ENCODE measurements around the gene MAPK10.

Gene MAPK10

DNA sequence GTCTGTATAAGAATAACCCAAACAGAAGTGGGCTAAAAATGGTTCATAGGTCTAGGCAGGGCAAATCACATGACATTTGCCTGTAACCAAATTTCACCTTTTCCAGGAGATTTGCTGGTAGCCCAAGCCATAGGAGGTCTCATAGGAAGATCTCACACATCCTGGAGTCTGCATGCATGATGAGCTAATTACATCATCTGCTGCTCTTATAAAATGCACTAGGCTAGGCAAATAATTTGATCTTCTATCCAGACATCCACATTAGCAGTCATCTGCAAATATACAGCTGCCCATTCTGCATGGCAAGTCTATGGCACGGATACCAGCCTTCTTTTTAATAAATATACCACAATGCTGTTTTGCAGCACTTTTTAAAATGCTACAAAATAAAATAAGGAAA is 87.2 kb downstream of the MAPK10 start:
- TF ChIP-seq, protein P1, sequence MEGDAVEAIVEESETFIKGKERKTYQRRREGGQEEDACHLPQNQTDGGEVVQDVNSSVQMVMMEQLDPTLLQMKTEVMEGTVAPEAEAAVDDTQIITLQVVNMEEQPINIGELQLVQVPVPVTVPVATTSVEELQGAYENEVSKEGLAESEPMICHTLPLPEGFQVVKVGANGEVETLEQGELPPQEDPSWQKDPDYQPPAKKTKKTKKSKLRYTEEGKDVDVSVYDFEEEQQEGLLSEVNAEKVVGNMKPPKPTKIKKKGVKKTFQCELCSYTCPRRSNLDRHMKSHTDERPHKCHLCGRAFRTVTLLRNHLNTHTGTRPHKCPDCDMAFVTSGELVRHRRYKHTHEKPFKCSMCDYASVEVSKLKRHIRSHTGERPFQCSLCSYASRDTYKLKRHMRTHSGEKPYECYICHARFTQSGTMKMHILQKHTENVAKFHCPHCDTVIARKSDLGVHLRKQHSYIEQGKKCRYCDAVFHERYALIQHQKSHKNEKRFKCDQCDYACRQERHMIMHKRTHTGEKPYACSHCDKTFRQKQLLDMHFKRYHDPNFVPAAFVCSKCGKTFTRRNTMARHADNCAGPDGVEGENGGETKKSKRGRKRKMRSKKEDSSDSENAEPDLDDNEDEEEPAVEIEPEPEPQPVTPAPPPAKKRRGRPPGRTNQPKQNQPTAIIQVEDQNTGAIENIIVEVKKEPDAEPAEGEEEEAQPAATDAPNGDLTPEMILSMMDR (IDR thresholded peaks at IDR 0.05; ENCODE audit: control insufficient read depth, extremely low read depth, insufficient read depth), result no peak
- DNase-seq (ENCODE audit: low read depth), result no peak
- H3K4me3 ChIP-seq (ENCODE audit: low read depth, low read length), result no peak overlapping the region

DNA sequence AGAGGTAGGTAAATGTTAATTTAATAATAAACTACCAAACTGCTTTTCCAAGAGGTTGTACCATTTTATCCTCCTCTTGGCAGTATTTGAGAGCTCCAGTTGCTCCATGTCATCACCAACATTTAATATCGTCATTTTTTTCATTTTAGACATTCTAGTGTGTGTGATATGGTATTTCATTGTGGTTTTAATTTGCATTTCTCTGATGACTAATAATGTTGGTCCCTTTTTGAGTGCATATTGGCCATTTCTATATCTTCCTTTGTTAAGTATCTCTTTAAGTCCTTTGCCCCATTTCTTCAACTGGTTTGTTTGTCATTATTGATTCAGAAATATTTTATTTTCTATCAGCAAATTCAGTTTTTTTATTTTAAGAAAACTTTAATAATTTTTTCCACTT is 88.8 kb downstream of the MAPK10 start:
- TF ChIP-seq, protein P1 (IDR thresholded peaks at IDR 0.05; ENCODE audit: control insufficient read depth, extremely low read depth, insufficient read depth), result no peak
- no peak overlapping the region for H3K4me3 ChIP-seq (ENCODE audit: low read depth, low read length)
- DNase-seq (ENCODE audit: low read depth), result no peak

DNA sequence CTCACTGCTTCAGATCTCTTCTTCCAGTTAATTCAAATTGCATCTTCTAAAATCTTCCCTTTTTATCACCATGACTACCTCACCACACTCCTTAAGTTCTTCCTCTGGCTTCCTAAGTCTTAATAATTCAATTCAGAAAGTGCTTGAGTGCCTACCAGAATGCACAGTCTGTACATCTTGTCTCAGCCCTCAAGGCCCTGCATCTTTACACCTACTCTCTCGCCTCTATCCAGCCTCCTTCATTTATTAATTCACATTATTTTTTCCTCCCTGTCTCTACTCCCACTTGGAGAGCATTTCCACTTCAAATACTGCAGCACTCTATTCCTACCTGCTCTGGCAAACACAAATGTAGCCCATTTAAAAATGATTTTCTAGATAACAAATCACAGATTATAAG is 90.5 kb downstream of the MAPK10 start:
- H3K4me3 ChIP-seq (ENCODE audit: low read depth, low read length), result no peak overlapping the region
- no peak for DNase-seq (ENCODE audit: low read depth)
- TF ChIP-seq, protein P1 (IDR thresholded peaks at IDR 0.05; ENCODE audit: control insufficient read depth, extremely low read depth, insufficient read depth), result no peak

DNA sequence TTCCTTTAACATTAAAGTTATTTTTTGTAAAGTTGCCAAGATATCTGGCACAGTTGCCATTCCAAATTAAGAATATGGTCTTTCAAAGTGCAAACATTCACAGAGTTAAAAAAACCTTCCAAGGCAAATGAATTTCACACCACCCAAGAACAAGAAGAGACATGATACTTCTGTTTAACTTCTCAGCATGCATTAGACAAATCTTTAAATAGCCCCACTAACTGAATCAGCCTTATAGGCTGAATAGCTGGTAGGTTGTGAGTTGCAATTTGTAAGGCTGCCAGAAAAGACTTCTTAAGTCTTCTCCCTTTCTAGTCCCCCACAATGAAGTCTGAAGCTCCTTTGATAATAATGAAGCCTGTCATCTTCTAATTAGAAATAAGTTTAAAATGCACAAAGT is 95.6 kb downstream of the MAPK10 start:
- no peak overlapping the region for H3K4me3 ChIP-seq (ENCODE audit: low read depth, low read length)
- no peak for DNase-seq (ENCODE audit: low read depth)
- TF ChIP-seq, protein P1 (IDR thresholded peaks at IDR 0.05; ENCODE audit: control insufficient read depth, extremely low read depth, insufficient read depth), result no peak

DNA sequence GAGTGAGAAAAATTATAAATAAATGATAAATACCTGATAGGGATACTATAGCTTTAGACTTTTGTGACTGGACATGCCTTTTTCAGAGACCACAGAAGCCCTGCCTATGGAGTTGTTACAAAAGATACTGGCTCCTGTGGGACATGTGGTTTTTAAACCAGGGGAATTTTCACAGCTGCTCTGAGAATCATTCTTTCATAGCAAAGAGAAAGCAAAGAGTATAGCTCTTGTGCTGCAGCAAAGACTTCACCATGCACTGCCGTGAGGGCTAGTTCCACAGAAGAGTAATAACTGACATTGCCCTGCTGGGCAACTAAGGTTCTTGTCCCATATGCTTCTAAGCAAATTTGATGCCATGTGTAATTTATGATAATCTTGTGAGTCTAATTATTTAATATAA is 98.2 kb downstream of the MAPK10 start:
- TF ChIP-seq, protein P1 (IDR thresholded peaks at IDR 0.05; ENCODE audit: control insufficient read depth, extremely low read depth, insufficient read depth), result no peak
- no peak overlapping the region for H3K4me3 ChIP-seq (ENCODE audit: low read depth, low read length)
- no peak for DNase-seq (ENCODE audit: low read depth)

DNA sequence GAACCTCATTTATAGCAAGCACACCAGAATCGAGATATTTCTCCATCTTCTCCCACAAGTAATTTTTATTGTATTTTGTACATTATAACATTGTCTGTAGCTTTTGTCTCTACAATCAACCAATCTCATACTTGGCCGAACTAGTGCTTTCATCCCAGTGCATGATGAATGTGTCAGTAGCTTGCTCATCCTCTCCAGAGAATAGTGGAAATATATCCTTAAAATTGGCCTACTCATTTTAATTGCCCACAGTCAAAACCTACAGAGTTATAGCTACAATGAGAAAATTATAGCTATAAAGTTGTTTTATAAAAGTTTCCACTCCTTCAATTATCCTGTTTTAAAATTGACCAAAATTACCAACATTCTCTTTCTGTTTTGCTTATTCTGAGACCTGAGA is 103.8 kb downstream of the MAPK10 start:
- TF ChIP-seq, protein P1 (IDR thresholded peaks at IDR 0.05; ENCODE audit: control insufficient read depth, extremely low read depth, insufficient read depth), result no peak
- H3K4me3 ChIP-seq (ENCODE audit: low read depth, low read length), result no peak overlapping the region
- DNase-seq (ENCODE audit: low read depth), result no peak

DNA sequence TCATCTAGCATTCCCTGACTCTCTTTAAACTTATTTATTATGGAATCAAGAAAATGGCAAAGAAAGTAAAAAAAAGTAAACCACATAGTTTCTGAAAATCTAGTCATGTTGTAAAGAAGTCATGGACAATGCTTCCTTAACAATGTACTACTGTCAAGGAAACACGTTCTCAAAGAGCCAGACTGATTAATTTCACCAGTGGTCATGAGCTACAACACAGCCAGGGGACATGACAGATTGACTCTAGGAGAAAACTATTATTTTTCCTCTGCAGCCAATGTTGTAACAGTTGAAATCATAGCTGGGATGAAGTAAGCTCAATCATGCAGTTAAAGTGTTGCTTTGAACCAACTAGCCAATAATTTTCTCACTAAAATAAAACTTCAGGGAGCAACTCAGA is 109.2 kb downstream of the MAPK10 start:
- no peak overlapping the region for H3K4me3 ChIP-seq (ENCODE audit: low read depth, low read length)
- DNase-seq (ENCODE audit: low read depth), result no peak
- TF ChIP-seq, protein P1 (IDR thresholded peaks at IDR 0.05; ENCODE audit: control insufficient read depth, extremely low read depth, insufficient read depth), result no peak

Data from LNCaP clone FGC (cell line).